Keratinocyte (primary cell): Measurements from ENCODE around the gene CLIC3. TPM values are rescaled to one million over a fixed set of nuclear protein-coding genes. Genes with fewer than 3 reads are reported as not detected.

Source experiments
- DNase-seq: peaks from one replicate; pipeline ENCODE4 v3.0.0-alpha.2; 2011; ENCODE audit warnings: low read depth, missing footprints, low spot score
- FAIRE-seq: peaks from 2 replicates; lab custom pipeline; 2011; peaks lifted over from hg19 to GRCh38; lab: Jason Lieb, UNC
- H2AFZ ChIP-seq: 2 replicates; pipeline ENCODE4 v1.6.0; 2012; ENCODE audit warnings: low read length, control low read depth, inconsistent platforms; ENCODE audit not compliant: control insufficient read depth
- H3K27ac ChIP-seq: 2 replicates; pipeline ENCODE4 v1.5.1; 2011; ENCODE audit warnings: low read length; ENCODE audit not compliant: control insufficient read depth, insufficient read depth
- H3K27me3 ChIP-seq: 3 replicates; pipeline ENCODE4 v1.6.0; 2011; ENCODE audit warnings: low read length; ENCODE audit not compliant: control insufficient read depth, insufficient read depth; ENCODE audit errors: extremely low read depth
- H3K36me3 ChIP-seq, 2 experiments: 2 replicates in 1 of 2; 3 replicates in 1 of 2; pipeline ENCODE4 v1.5.1; 2011; ENCODE audit warnings: low read length in 2 of 2, mild to moderate bottlenecking in 1 of 2; ENCODE audit not compliant: control insufficient read depth in 2 of 2, insufficient read depth in 2 of 2; ENCODE audit errors: extremely low read depth in 1 of 2
- H3K4me1 ChIP-seq: 3 replicates; pipeline ENCODE4 v1.5.1; 2011; ENCODE audit warnings: low read length; ENCODE audit not compliant: control insufficient read depth, insufficient read depth; ENCODE audit errors: extremely low read depth
- H3K4me2 ChIP-seq: 3 replicates; pipeline ENCODE4 v1.6.0; 2011; ENCODE audit warnings: low read depth, low read length; ENCODE audit not compliant: control insufficient read depth, insufficient read depth; ENCODE audit errors: extremely low read depth
- H3K4me3 ChIP-seq, 3 experiments: fragments of 200-600 bp in 1 of 3; sonication (generic) in 1 of 3; 2 replicates in 2 of 3; 3 replicates in 1 of 3; pipeline ENCODE4 v1.5.1; 2011 to 2016; ENCODE audit warnings: low read length in 3 of 3, mild to moderate bottlenecking in 3 of 3, control low read depth in 2 of 3, inconsistent platforms in 1 of 3, low read depth in 1 of 3, mixed read lengths in 1 of 3, mixed run types in 1 of 3, moderate library complexity in 1 of 3; ENCODE audit not compliant: control insufficient read depth in 2 of 3, insufficient read depth in 2 of 3; ENCODE audit errors: extremely low read depth in 1 of 3
- H3K79me2 ChIP-seq: 2 replicates; pipeline ENCODE4 v1.6.0; 2012; ENCODE audit warnings: low read length; ENCODE audit not compliant: control insufficient read depth, insufficient read depth
- H3K9ac ChIP-seq: 3 replicates; pipeline ENCODE4 v1.6.0; 2011; ENCODE audit warnings: low read length; ENCODE audit not compliant: control insufficient read depth, insufficient read depth; ENCODE audit errors: extremely low read depth
- H3K9me1 ChIP-seq: 3 replicates; pipeline ENCODE4 v1.6.0; 2011; ENCODE audit warnings: low read length; ENCODE audit not compliant: control insufficient read depth, insufficient read depth; ENCODE audit errors: extremely low read depth
- H3K9me3 ChIP-seq: 2 replicates; pipeline ENCODE4 v1.5.1; 2012; ENCODE audit warnings: low read depth, low read length; ENCODE audit not compliant: control insufficient read depth
- H4K20me1 ChIP-seq: 3 replicates; pipeline ENCODE4 v1.6.0; 2011; ENCODE audit warnings: low read length; ENCODE audit not compliant: control insufficient read depth, insufficient read depth; ENCODE audit errors: extremely low read depth
- EZH2 ChIP-seq: IDR thresholded peaks from one replicate; pipeline ENCODE4 v1.6.1; 2012; ENCODE audit warnings: inconsistent platforms, mild to moderate bottlenecking, low read length, moderate library complexity
- dilution Hi-C: fragments of 300-500 bp; cut with MboI; formaldehyde crosslinking; loops from one replicate; pipeline ENCODE4 v1.7.0; 2020; ENCODE audit warnings: low sequenced_read_pairs; ENCODE audit not compliant: extremely low pct_ligation_motif_present
- polyA plus RNA-seq, 5 experiments: library from polyadenylated mRNA; depleted of rRNA in 3 of 5; stranded (reverse) in 3 of 5; stranded (forward) in 1 of 5; unstranded in 1 of 5; fragments of >200 nt; gene quantifications; 1 replicate in 1 of 5; 2 replicates in 3 of 5; 3 replicates in 1 of 5; pipeline versions ENCODE4 v1.2.1 to v1.2.3, GENCODE V29; 2011 to 2012; ENCODE audit warnings: missing spikeins in 2 of 5, low read depth in 1 of 5, low replicate concordance in 1 of 5
- TF ChIP-seq, protein P1 (sequence below), 3 experiments: IDR thresholded peaks in 1 of 3; conservative IDR thresholded peaks in 1 of 3; optimal IDR thresholded peaks in 1 of 3; 2 replicates in 2 of 3; 3 replicates in 1 of 3; pipeline versions ENCODE3 to v1.5.1; 2011; ENCODE audit warnings: low read length in 3 of 3, mild to moderate bottlenecking in 3 of 3, moderate library complexity in 2 of 3, control low read depth in 1 of 3, inconsistent platforms in 1 of 3; ENCODE audit not compliant: insufficient read depth in 2 of 3; ENCODE audit errors: extremely low read depth in 1 of 3

CLIC3 gene
- polyA plus RNA-seq, 1 donor (not counting 4 experiments of a cell fraction or from before 2014, with no cell fraction given) = 5.5 TPM

- peaks cover 43% of the 10 kb centered on the region for H3K4me1 ChIP-seq
Observed at GRCh38 chr9:136992819-136993369, 3.5 kb downstream of the CLIC3 start.

DNA sequence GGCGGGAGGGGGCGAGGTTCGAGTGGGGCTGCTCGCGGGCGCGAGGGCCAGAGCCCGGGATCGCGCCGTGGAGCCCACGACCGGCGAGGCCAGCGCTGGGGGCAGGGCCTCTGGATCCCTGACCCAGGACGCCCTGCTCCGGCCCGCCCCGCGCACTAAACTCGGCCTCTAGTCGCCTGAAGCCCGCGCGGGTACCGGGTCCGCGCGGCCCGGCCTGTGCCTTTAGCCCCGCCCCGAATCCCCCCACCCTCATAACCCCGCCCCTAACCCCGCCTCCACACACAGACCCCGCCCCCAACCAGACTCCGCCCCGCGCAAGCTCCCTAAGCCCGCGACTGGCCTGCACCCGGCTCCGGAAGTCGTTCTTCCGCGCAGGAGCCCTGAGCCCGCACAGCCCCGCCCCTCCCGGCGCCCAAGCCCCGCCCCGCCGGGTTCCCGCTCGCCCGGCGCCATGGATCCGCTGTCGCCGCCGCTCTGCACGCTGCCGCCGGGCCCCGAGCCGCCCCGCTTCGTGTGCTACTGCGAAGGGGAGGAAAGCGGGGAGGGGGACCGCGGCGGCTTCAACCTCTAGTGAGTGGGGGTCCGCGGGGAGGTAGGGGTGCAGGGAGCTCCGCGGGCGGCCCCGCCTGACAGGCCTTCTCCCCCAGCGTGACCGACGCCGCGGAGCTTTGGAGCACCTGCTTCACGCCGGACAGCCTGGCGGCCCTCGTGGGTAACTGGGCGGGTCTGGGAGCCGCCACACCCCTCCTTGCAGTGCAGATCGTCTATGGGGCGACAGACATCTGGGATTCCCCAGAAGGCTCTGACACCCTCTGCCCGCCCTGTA is 4.2 kb downstream of the CLIC3 start, which contains the start of gene PAXX:
Gene PAXX, plus strand, starts transcription at position 430 of the 826 bp plus-strand sequence. Its CDS starts 22 bp downstream, at position 452.
- peak within 1 kb of the TSS; percentile 51 for H3K9ac ChIP-seq
- TF ChIP-seq EZH2 = no peak
- TF ChIP-seq, protein P1, sequence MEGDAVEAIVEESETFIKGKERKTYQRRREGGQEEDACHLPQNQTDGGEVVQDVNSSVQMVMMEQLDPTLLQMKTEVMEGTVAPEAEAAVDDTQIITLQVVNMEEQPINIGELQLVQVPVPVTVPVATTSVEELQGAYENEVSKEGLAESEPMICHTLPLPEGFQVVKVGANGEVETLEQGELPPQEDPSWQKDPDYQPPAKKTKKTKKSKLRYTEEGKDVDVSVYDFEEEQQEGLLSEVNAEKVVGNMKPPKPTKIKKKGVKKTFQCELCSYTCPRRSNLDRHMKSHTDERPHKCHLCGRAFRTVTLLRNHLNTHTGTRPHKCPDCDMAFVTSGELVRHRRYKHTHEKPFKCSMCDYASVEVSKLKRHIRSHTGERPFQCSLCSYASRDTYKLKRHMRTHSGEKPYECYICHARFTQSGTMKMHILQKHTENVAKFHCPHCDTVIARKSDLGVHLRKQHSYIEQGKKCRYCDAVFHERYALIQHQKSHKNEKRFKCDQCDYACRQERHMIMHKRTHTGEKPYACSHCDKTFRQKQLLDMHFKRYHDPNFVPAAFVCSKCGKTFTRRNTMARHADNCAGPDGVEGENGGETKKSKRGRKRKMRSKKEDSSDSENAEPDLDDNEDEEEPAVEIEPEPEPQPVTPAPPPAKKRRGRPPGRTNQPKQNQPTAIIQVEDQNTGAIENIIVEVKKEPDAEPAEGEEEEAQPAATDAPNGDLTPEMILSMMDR (optimal IDR thresholded peaks at IDR 0.05 in 1 of 3, IDR thresholded peaks at IDR 0.05 in 1 of 3, conservative IDR thresholded peaks at IDR 0.05 in 1 of 3; ENCODE audit: extremely low read depth in 1 of 3, insufficient read depth in 2 of 3, low read length in 3 of 3) = no peak
- dilution Hi-C loops = no loop called here
- peaks cover 42% of the 10 kb centered on the region for H3K4me1 ChIP-seq
- H3K4me2 ChIP-seq = peak within 1 kb of the TSS; percentile 93
- H3K27ac ChIP-seq = peak within 1 kb of the TSS; percentile 31
- DNase-seq (peak; percentile 54), FAIRE-seq (no peak)
- H3K9me1 ChIP-seq = no peaks in the 10 kb centered on the region
- H3K36me3 ChIP-seq = peaks cover 0 to 10% of the 10 kb centered on the region in 2 experiments
- peak within 1 kb of the TSS; percentile 64 to 76 (median 74) for H3K4me3 ChIP-seq
- H3K79me2 ChIP-seq = no peaks in the 10 kb centered on the region
- H2AFZ ChIP-seq = peak within 1 kb of the TSS; percentile 68
- no peaks in the 10 kb centered on the region for H3K9me3 ChIP-seq
- peaks cover 3% of the 10 kb centered on the region for H4K20me1 ChIP-seq
- no peaks in the 10 kb centered on the region for H3K27me3 ChIP-seq

More at GRCh38 chr9:136992819-136993369, 3.5 kb downstream of the CLIC3 start:
- H3K4me3 ChIP-seq = peak overlapping the region; percentile 64 to 76 (median 74)
- H3K27me3 ChIP-seq = no peaks in the 10 kb centered on the region
- DNase-seq = no peak
- no peaks in the 10 kb centered on the region for H3K9me1 ChIP-seq
- H3K4me2 ChIP-seq = peak overlapping the region; percentile 93
- no peak overlapping the region for H2AFZ ChIP-seq
- H3K36me3 ChIP-seq = peaks cover 0 to 10% of the 10 kb centered on the region in 2 experiments
- peaks cover 3% of the 10 kb centered on the region for H4K20me1 ChIP-seq
- H3K9me3 ChIP-seq = no peaks in the 10 kb centered on the region
- FAIRE-seq = no peak
- peak overlapping the region; percentile 51 for H3K9ac ChIP-seq
- TF ChIP-seq, protein P1 (optimal IDR thresholded peaks at IDR 0.05 in 1 of 3, IDR thresholded peaks at IDR 0.05 in 1 of 3, conservative IDR thresholded peaks at IDR 0.05 in 1 of 3; ENCODE audit: extremely low read depth in 1 of 3, insufficient read depth in 2 of 3, low read length in 3 of 3) = no peak
- TF ChIP-seq EZH2 = no peak
- dilution Hi-C loops = no loop called here
- peak overlapping the region; percentile 31 for H3K27ac ChIP-seq
- H3K79me2 ChIP-seq = no peaks in the 10 kb centered on the region
